SK-N-SH (cell line): ENCODE results near the gene PPP6R2. TPM values are rescaled to one million over a fixed set of nuclear protein-coding genes. Genes with fewer than 3 reads are reported as not detected.

ENCODE experiments used
- CTCF ChIA-PET: fragments of 300-600, 350-600 bp; formaldehyde crosslinking; extraction: SDS; loops from one replicate; lab custom pipeline; 2021; lab: Yijun Ruan, JAX
- POLR2A ChIA-PET: fragments of 350-600 bp; sonication (Branson Sonifier 250); formaldehyde crosslinking; extraction: SDS; loops from one replicate; lab custom pipeline; 2020; ENCODE audit warnings: antibody characterized with exemption, inconsistent platforms; lab: Yijun Ruan, JAX
- DNase-seq: peaks from one replicate; pipeline ENCODE4 v3.0.0; 2012
- H2AFZ ChIP-seq: fragments of 200-600 bp; sonication (generic); 2 replicates; pipeline ENCODE4 v1.8.1; 2016; ENCODE audit warnings: antibody characterized with exemption, mild to moderate bottlenecking, low read depth
- H3F3A ChIP-seq: fragments of 200-600 bp; sonication (generic); replicated peaks from 2 replicates; pipeline ENCODE3; 2016; ENCODE audit warnings: antibody characterized with exemption, mild to moderate bottlenecking; ENCODE audit not compliant: insufficient read depth
- H3K27ac ChIP-seq, 2 experiments: fragments of 200-500 bp in 1 of 2; fragments of 200-600 bp in 1 of 2; sonication (Bioruptor generic) in 1 of 2; sonication (generic), shearing (Covaris generic) in 1 of 2; 2 replicates each; pipeline versions ENCODE4 v1.5.1 to v1.6.1; 2014 to 2016; ENCODE audit warnings: low read depth in 2 of 2, inconsistent platforms in 1 of 2, low read length in 1 of 2, mild to moderate bottlenecking in 1 of 2, mixed read lengths in 1 of 2
- H3K27me3 ChIP-seq: fragments of 200-600 bp; sonication (generic), shearing (Covaris generic); 2 replicates; pipeline ENCODE4 v1.6.1; 2016; ENCODE audit warnings: mixed run types; ENCODE audit not compliant: insufficient read depth
- H3K36me3 ChIP-seq, 2 experiments: fragments of 200-500 bp in 1 of 2; fragments of 200-600 bp in 1 of 2; sonication (Bioruptor generic) in 1 of 2; sonication (generic) in 1 of 2; replicated peaks in 1 of 2; 2 replicates each; pipeline versions ENCODE3 to v1.5.1; 2014 to 2016; ENCODE audit warnings: low read length in 1 of 2, mild to moderate bottlenecking in 1 of 2; ENCODE audit not compliant: insufficient read depth in 2 of 2, control insufficient read depth in 1 of 2
- H3K4me1 ChIP-seq, 2 experiments: fragments of 200-500 bp in 1 of 2; fragments of 200-600 bp in 1 of 2; sonication (Bioruptor generic) in 1 of 2; sonication (generic), shearing (Covaris generic) in 1 of 2; 2 replicates each; pipeline versions ENCODE4 v1.5.1 to v1.6.1; 2014 to 2016; ENCODE audit warnings: low read depth in 1 of 2, low read length in 1 of 2, mixed run types in 1 of 2; ENCODE audit not compliant: insufficient read depth in 2 of 2, control insufficient read depth in 1 of 2
- H3K4me2 ChIP-seq: fragments of 200-600 bp; sonication (generic), shearing (Covaris generic); 2 replicates; pipeline ENCODE4 v1.6.1; 2017; ENCODE audit warnings: mixed run types
- H3K4me3 ChIP-seq, 2 experiments: fragments of 200-500 bp in 1 of 2; fragments of 200-600 bp in 1 of 2; sonication (Bioruptor generic) in 1 of 2; sonication (generic), shearing (Covaris generic) in 1 of 2; 2 replicates each; pipeline versions ENCODE4 v1.5.1 to v1.8.1; 2014 to 2016; ENCODE audit warnings: low read depth in 2 of 2, inconsistent platforms in 1 of 2, low read length in 1 of 2, mild to moderate bottlenecking in 1 of 2, mixed read lengths in 1 of 2, moderate library complexity in 1 of 2
- H3K79me2 ChIP-seq: fragments of 200-600 bp; sonication (generic); 2 replicates; pipeline ENCODE4 v1.8.1; 2017; ENCODE audit warnings: mild to moderate bottlenecking; ENCODE audit not compliant: insufficient read depth
- H3K9ac ChIP-seq: fragments of 200-600 bp; sonication (generic); 2 replicates; pipeline ENCODE4 v1.6.1; 2017; ENCODE audit warnings: mixed run types
- H3K9me2 ChIP-seq: fragments of 200-600 bp; sonication (generic); 2 replicates; pipeline ENCODE4 v1.6.1; 2017; ENCODE audit warnings: mixed run types
- H3K9me3 ChIP-seq: fragments of 200-600 bp; sonication (generic); 2 replicates; pipeline ENCODE4 v1.6.1; 2017; ENCODE audit warnings: mixed run types, mild to moderate bottlenecking, moderate library complexity
- H4K20me1 ChIP-seq: fragments of 200-600 bp; sonication (generic); 2 replicates; pipeline ENCODE4 v1.6.1; 2017; ENCODE audit warnings: mild to moderate bottlenecking, mixed run types; ENCODE audit not compliant: insufficient read depth
- ELF1 ChIP-seq: IDR thresholded peaks from 2 replicates; pipeline ENCODE4 v1.4.0; 2012
- EP300 ChIP-seq, 2 experiments: IDR thresholded peaks; 2 replicates each; pipeline versions ENCODE4 v1.4.0 to v1.6.1; 2012; ENCODE audit warnings: borderline replicate concordance in 1 of 2, low read depth in 1 of 2, low read length in 1 of 2
- FOXJ3 ChIP-seq: sonication (generic); formaldehyde crosslinking; IDR thresholded peaks from 2 replicates; pipeline ENCODE4 v1.5.1; 2020; ENCODE audit warnings: mild to moderate bottlenecking, missing genetic modification reagents
- GABPA ChIP-seq: IDR thresholded peaks from 2 replicates; pipeline ENCODE4 v1.4.0; 2012; ENCODE audit warnings: low read depth, mild to moderate bottlenecking
- MEF2A ChIP-seq: IDR thresholded peaks from 2 replicates; pipeline ENCODE4 v1.4.0; 2012; ENCODE audit warnings: low read depth, borderline replicate concordance
- MXI1 ChIP-seq: IDR thresholded peaks from 2 replicates; pipeline ENCODE4 v1.6.1; 2012; ENCODE audit warnings: mild to moderate bottlenecking, low read depth, low read length, improper control_type of control experiment
- NRF1 ChIP-seq: IDR thresholded peaks from 2 replicates; pipeline ENCODE4 v1.6.1; 2012; ENCODE audit warnings: low read depth, mild to moderate bottlenecking, low read length
- POLR2AphosphoS5 ChIP-seq: IDR thresholded peaks from 2 replicates; pipeline ENCODE4 v1.6.1; 2012; ENCODE audit warnings: low read depth, low read length
- RFX5 ChIP-seq: IDR thresholded peaks from 2 replicates; pipeline ENCODE4 v1.6.1; 2012; ENCODE audit warnings: mild to moderate bottlenecking, improper control_type of control experiment, low read length
- TAF1 ChIP-seq: IDR thresholded peaks from 2 replicates; pipeline ENCODE4 v1.6.1; 2012; ENCODE audit warnings: low read depth, mild to moderate bottlenecking, low read length, moderate library complexity, borderline replicate concordance
- TEAD4 ChIP-seq: IDR thresholded peaks from 2 replicates; pipeline ENCODE4 v1.4.0; 2012; ENCODE audit warnings: mild to moderate bottlenecking, borderline replicate concordance; ENCODE audit not compliant: insufficient read depth
- WGBS: methylation state at CpG from one replicate; pipeline ENCODE4 v1.1.6; 2017; ENCODE audit warnings: low lambda C conversion rate; 5-methylcytosine and 5-hydroxymethylcytosine counted together
- polyA plus RNA-seq, 3 experiments: library from polyadenylated mRNA; depleted of rRNA; stranded (reverse); fragments of >200 nt; gene quantifications; 2 replicates each; pipeline ENCODE4 v1.2.3, GENCODE V29; 2012
- TF ChIP-seq, protein P1 (sequence below): IDR thresholded peaks from 2 replicates; pipeline ENCODE4; 2012
- TF ChIP-seq, protein P2 (sequence below): IDR thresholded peaks from 2 replicates; pipeline ENCODE4 v1.4.0; 2012; ENCODE audit warnings: low read depth, borderline replicate concordance
- TF ChIP-seq, protein P3 (sequence below): IDR thresholded peaks from 2 replicates; pipeline ENCODE4 v1.4.0; 2012; ENCODE audit warnings: low read depth, borderline replicate concordance

PPP6R2 gene
- polyA plus RNA-seq, 1 of the 3 experiments (the other 2 are of a cell fraction) = 45.7 TPM

GRCh38 chr22:50489363-50490243 is 146.5 kb downstream of the PPP6R2 start:
- Histone ChIP-seq H2AFZ (no peak overlapping the region), H3K27me3 (no peaks in the 10 kb centered on the region), H3K4me1 (peaks cover 0 to 2% of the 10 kb centered on the region in 2 experiments; a peak in 1 of 4 replicates), H3F3A (no peaks in the 10 kb centered on the region), H3K4me2 (no peak overlapping the region), H3K79me2 (no peaks in the 10 kb centered on the region), H4K20me1 (no peaks in the 10 kb centered on the region), H3K36me3 (no peaks in the 10 kb centered on the region), H3K9me3 (no peaks in the 10 kb centered on the region), H3K27ac (no peak overlapping the region), H3K9ac (no peak overlapping the region), H3K4me3 (no peak overlapping the region), H3K9me2 (no peaks in the 10 kb centered on the region)
- no peak for DNase-seq
- TF ChIP-seq TAF1 (no peak), EP300 (IDR thresholded peaks at IDR 0.05; ENCODE audit: borderline replicate concordance in 1 of 2, low read depth in 1 of 2, low read length in 1 of 2) (no peak), POLR2AphosphoS5 (no peak), GABPA (no peak), NRF1 (no peak), MXI1 (no peak), FOXJ3 (CRISPR knock-in tag) (no peak), MEF2A (no peak), TEAD4 (no peak), RFX5 (no peak), ELF1 (no peak)
- TF ChIP-seq, protein P1, sequence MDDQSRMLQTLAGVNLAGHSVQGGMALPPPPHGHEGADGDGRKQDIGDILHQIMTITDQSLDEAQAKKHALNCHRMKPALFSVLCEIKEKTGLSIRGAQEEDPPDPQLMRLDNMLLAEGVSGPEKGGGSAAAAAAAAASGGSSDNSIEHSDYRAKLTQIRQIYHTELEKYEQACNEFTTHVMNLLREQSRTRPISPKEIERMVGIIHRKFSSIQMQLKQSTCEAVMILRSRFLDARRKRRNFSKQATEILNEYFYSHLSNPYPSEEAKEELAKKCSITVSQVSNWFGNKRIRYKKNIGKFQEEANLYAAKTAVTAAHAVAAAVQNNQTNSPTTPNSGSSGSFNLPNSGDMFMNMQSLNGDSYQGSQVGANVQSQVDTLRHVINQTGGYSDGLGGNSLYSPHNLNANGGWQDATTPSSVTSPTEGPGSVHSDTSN = no peak
- TF ChIP-seq, protein P2, sequence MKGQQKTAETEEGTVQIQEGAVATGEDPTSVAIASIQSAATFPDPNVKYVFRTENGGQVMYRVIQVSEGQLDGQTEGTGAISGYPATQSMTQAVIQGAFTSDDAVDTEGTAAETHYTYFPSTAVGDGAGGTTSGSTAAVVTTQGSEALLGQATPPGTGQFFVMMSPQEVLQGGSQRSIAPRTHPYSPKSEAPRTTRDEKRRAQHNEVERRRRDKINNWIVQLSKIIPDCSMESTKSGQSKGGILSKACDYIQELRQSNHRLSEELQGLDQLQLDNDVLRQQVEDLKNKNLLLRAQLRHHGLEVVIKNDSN = no peak
- TF ChIP-seq, protein P3, sequence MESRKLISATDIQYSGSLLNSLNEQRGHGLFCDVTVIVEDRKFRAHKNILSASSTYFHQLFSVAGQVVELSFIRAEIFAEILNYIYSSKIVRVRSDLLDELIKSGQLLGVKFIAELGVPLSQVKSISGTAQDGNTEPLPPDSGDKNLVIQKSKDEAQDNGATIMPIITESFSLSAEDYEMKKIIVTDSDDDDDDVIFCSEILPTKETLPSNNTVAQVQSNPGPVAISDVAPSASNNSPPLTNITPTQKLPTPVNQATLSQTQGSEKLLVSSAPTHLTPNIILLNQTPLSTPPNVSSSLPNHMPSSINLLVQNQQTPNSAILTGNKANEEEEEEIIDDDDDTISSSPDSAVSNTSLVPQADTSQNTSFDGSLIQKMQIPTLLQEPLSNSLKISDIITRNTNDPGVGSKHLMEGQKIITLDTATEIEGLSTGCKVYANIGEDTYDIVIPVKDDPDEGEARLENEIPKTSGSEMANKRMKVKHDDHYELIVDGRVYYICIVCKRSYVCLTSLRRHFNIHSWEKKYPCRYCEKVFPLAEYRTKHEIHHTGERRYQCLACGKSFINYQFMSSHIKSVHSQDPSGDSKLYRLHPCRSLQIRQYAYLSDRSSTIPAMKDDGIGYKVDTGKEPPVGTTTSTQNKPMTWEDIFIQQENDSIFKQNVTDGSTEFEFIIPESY = no peak
- 83% methylated on average over 6 of the region's 31 CpGs for WGBS
- POLR2A ChIA-PET = no interaction called here
- CTCF ChIA-PET = interaction anchor here (1.2 kb wide), 1 partner anchor 14 kb away, joined by 3 read pairs; no protein-coding TSS in a partner anchor
